ENCODE data around the gene GALNT18. TPM values are rescaled to one million over a fixed set of nuclear protein-coding genes. Genes with fewer than 3 reads are reported as not detected.

The GALNT18 gene
- polyA plus RNA-seq, 1 experiment: 4.8 TPM

- H3K4me3 ChIP-seq (ENCODE audit: low read depth, low read length): no peak overlapping the region
- H3K27ac ChIP-seq (ENCODE audit: low read depth, low read length): no peak overlapping the region
- no peak for DNase-seq (ENCODE audit: low read depth, low spot score)
- peaks cover under 1% of the 10 kb centered on the region for H3K27me3 ChIP-seq (ENCODE audit: control insufficient read depth, insufficient read depth, low read length)
- POLR2A ChIA-PET: no interaction called here
- TF ChIP-seq, protein P1, sequence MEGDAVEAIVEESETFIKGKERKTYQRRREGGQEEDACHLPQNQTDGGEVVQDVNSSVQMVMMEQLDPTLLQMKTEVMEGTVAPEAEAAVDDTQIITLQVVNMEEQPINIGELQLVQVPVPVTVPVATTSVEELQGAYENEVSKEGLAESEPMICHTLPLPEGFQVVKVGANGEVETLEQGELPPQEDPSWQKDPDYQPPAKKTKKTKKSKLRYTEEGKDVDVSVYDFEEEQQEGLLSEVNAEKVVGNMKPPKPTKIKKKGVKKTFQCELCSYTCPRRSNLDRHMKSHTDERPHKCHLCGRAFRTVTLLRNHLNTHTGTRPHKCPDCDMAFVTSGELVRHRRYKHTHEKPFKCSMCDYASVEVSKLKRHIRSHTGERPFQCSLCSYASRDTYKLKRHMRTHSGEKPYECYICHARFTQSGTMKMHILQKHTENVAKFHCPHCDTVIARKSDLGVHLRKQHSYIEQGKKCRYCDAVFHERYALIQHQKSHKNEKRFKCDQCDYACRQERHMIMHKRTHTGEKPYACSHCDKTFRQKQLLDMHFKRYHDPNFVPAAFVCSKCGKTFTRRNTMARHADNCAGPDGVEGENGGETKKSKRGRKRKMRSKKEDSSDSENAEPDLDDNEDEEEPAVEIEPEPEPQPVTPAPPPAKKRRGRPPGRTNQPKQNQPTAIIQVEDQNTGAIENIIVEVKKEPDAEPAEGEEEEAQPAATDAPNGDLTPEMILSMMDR (IDR thresholded peaks at IDR 0.05; ENCODE audit: low read depth, low read length): no peak
- H3K9me3 ChIP-seq (ENCODE audit: control insufficient read depth, insufficient read depth, low read length): no peaks in the 10 kb centered on the region; the same call in 1 of the 2 replicates
- CTCF ChIA-PET: no interaction called here
These were observed 353.7 kb downstream of the GALNT18 start for GRCh38 chr11:11268119-11268518.

- no peak overlapping the region for H3K27ac ChIP-seq (ENCODE audit: low read depth, low read length)
- H3K4me3 ChIP-seq (ENCODE audit: low read depth, low read length): no peak overlapping the region
- ChIA-PET CTCF (no interaction called here), POLR2A (no interaction called here)
- H3K27me3 ChIP-seq (ENCODE audit: control insufficient read depth, insufficient read depth, low read length): peaks cover 4% of the 10 kb centered on the region
- no peak for DNase-seq (ENCODE audit: low read depth, low spot score)
- no peaks in the 10 kb centered on the region; the same call in 1 of the 2 replicates for H3K9me3 ChIP-seq (ENCODE audit: control insufficient read depth, insufficient read depth, low read length)
- TF ChIP-seq, protein P1 (IDR thresholded peaks at IDR 0.05; ENCODE audit: low read depth, low read length): no peak
These were observed 354.5 kb downstream of the GALNT18 start for GRCh38 chr11:11267312-11267711.

DNA sequence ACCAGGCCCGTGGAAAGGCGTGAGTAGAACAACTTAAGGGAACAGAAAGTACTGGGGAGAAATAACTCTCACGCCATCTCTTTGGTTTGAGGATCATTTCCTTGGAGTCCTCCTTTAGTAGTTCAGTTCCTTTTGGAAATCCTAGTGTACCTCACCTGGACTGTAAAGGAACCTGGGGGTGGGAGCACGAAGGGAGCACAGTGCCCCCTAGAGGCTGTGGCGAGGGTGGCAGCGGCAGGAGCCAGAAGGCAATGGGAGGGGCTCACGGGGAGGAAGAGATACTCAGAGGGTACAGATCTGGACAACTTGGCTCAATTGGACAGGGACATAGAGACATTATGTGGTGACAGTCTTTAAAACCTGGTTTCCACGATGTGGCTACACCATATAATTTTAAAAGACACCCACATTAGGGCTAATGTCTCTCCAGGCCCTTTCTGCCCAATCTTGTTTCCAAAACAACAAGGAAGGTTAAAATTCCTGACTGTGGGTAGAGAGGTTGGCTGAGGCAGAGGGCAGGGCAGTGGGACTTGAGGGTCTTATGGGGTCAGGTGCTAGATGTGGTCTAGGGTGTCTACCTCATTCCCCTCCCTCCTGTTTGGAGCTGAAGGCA lies 355.7 kb downstream of the GALNT18 start:
- TF ChIP-seq, protein P1 (IDR thresholded peaks at IDR 0.05; ENCODE audit: low read depth, low read length): peak; percentile 63
- no peak overlapping the region for H3K27ac ChIP-seq (ENCODE audit: low read depth, low read length)
- DNase-seq (ENCODE audit: low read depth, low spot score): no peak
- H3K27me3 ChIP-seq (ENCODE audit: control insufficient read depth, insufficient read depth, low read length): peaks cover 8% of the 10 kb centered on the region
- CTCF ChIA-PET: interaction anchor here (0.6 kb wide), 1 partner anchor 32 kb away, joined by 3 read pairs; no protein-coding TSS in a partner anchor
- H3K4me3 ChIP-seq (ENCODE audit: low read depth, low read length): no peak overlapping the region
- no peaks in the 10 kb centered on the region; the same call in 1 of the 2 replicates for H3K9me3 ChIP-seq (ENCODE audit: control insufficient read depth, insufficient read depth, low read length)
- POLR2A ChIA-PET: no interaction called here

- H3K4me3 ChIP-seq (ENCODE audit: low read depth, low read length): no peak overlapping the region
- CTCF ChIA-PET: no interaction called here
- peaks cover 8% of the 10 kb centered on the region for H3K27me3 ChIP-seq (ENCODE audit: control insufficient read depth, insufficient read depth, low read length)
- no peak overlapping the region for H3K27ac ChIP-seq (ENCODE audit: low read depth, low read length)
- POLR2A ChIA-PET: no interaction called here
- TF ChIP-seq, protein P1 (IDR thresholded peaks at IDR 0.05; ENCODE audit: low read depth, low read length): no peak
- no peak for DNase-seq (ENCODE audit: low read depth, low spot score)
- no peaks in the 10 kb centered on the region for H3K9me3 ChIP-seq (ENCODE audit: control insufficient read depth, insufficient read depth, low read length)
These were observed 356.5 kb downstream of the GALNT18 start for GRCh38 chr11:11265320-11265719.

- H3K27me3 ChIP-seq (ENCODE audit: control insufficient read depth, insufficient read depth, low read length): peaks cover 16% of the 10 kb centered on the region
- no peak for DNase-seq (ENCODE audit: low read depth, low spot score)
- H3K9me3 ChIP-seq (ENCODE audit: control insufficient read depth, insufficient read depth, low read length): no peaks in the 10 kb centered on the region
- TF ChIP-seq, protein P1 (IDR thresholded peaks at IDR 0.05; ENCODE audit: low read depth, low read length): no peak
- ChIA-PET POLR2A (no interaction called here), CTCF (no interaction called here)
- no peak overlapping the region for H3K4me3 ChIP-seq (ENCODE audit: low read depth, low read length)
- H3K27ac ChIP-seq (ENCODE audit: low read depth, low read length): no peak overlapping the region
These were observed 358.4 kb downstream of the GALNT18 start for GRCh38 chr11:11263238-11264005.

Measured in AG04450 (cell line).